NCI-H2171 treated with DMSO at 0.1 percent for 48 hours (cell line): ENCODE results near the gene PRSS1.

Experiments used
- DNase-seq: peaks from one replicate; lab custom pipeline; 2025; lab: John Stamatoyannopoulos, UW

PRSS1 gene

DNA sequence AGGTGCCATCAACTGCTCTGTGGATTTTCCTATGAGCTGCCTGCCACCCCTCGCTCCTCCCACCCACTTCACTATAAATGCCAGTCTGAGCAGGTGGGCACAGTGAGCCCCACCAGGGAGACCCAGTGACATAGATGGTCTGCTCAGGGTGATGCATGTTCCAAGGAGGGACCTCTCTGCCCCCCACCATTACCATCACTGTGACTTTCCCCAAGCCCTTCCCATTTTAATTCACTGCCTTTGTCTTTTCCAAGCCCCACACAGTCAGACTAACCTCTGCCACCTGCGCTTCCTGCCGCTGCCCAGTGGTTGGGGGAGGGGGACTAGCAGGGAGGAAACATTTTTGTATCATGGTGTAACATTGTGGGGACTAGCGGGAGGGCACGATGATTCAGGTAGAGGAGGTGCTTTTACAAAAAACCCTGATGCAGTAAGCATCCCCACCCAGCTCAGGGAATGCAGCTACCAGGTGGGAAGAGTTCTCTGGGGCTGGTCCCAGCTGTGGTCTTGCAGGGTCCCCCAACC is 46.1 kb downstream of the PRSS1 start:
- DNase-seq: no peak

GRCh38 chr7:142796001-142796500 is 46.8 kb downstream of the PRSS1 start:
- DNase-seq: no peak

- no peak for DNase-seq
Observed at GRCh38 chr7:142796501-142797390, 47.5 kb downstream of the PRSS1 start.

DNA sequence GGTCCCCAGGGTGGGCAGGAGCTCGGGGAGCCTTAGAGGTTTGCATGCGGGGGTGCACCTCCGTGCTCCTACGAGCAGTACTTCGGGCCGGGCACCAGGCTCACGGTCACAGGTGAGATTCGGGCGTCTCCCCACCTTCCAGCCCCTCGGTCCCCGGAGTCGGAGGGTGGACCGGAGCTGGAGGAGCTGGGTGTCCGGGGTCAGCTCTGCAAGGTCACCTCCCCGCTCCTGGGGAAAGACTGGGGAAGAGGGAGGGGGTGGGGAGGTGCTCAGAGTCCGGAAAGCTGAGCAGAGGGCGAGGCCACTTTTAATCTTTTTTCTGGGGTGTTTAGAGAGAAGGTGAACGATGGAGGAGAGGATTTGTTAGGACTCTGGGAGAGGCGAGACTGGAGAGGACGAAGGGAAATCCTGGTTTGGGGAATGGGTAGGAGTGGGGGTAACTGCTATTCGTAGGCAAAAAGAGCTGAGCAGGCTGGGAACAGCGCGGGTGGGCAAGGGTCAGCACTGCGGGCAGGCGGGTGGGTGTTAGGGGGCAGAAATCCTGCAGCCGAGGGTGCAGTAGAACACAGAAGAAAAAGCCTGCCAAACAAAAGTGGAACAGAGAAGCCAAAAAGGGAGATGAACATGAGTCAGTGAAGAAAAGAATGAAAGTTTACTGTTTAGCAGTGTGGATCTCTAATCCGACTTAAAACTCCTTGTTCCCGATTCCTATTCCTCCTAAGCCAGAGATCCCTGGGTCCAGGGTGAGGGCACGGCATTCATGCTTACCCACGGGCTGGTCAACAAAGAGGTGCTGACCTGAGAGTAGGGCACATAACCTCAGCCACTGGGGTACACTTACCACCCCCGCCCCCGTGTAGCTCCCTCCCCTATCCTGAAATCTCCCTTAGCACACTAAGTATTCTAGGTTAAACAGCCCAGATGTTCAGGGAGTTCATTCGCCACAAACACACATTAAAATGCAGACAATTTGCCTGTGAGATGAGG is 48.4 kb downstream of the PRSS1 start:
- DNase-seq: no peak

- DNase-seq: no peak
Observed at GRCh38 chr7:142798451-142799436, 49.5 kb downstream of the PRSS1 start.

GRCh38 chr7:142799437-142799835 is 50.2 kb downstream of the PRSS1 start:
- DNase-seq: no peak

DNA sequence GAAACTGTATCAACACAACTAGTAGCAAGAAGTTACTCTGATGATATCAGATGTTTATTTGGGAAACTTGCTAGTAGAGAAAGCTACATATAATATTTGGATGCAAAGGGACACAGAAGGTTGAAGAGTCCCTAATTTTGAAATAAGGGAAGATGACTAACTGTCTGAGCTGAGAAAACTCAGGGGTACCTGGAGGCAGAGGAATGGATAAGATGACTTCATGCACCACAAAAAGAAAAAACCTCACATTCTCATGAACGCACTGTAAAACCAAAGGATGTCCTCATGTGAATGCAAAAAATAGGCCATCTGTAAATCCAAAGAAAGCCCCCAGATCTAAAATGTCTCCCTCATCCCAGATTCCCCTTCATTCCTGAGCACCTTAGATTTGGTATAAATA is 50.8 kb downstream of the PRSS1 start:
- no peak for DNase-seq

- no peak for DNase-seq
Observed at GRCh38 chr7:142800699-142801260, 51.5 kb downstream of the PRSS1 start.

GRCh38 chr7:142801601-142802295 is 52.5 kb downstream of the PRSS1 start:
- DNase-seq: no peak

- no peak for DNase-seq
Observed at GRCh38 chr7:142802301-142802700, 53.0 kb downstream of the PRSS1 start.
